ENCODE data around the gene LCLAT1.

DNA sequence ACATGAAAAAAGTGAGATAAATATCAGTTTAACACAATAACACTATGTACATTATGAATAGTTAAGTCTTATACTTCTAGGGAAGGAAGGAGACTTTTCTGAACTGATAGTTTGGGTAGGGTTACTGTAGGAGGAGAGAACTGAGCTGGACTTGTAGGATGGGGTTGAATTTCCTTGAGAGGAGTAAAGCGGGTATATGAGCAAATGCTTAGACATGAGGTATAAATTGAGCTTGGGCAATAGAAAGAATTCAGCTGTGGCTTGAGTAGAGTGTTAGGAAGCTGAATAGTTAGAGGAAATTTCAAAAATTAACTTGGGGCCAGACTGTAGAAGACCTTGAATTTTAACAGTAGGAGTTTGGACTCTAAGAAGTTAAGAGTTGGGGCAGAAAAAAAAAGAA is 45.1 kb downstream of the LCLAT1 start:
- TF ChIP-seq GATA2 (IDR thresholded peaks at IDR 0.05; ENCODE audit: low read depth, low read length) (no peak), GATA3 (IDR thresholded peaks at IDR 0.05; ENCODE audit: low read depth, low read length) (no peak)

All from SH-SY5Y (cell line).